SK-N-MC (cell line): ENCODE results near the gene LMF1.

Source experiments
- EZH2 ChIP-seq: fragments of 200-600 bp; sonication (generic); IDR thresholded peaks from one replicate; pipeline ENCODE4 v1.6.1; 2017; ENCODE audit warnings: antibody characterized with exemption
- POLR2AphosphoS5 ChIP-seq: IDR thresholded peaks from 2 replicates; pipeline ENCODE4 v1.6.1; 2012; ENCODE audit warnings: mild to moderate bottlenecking, low read depth, low read length, borderline replicate concordance

GRCh38 chr16:1012135-1012534, 41.4 kb upstream of the LMF1 start:
- TF ChIP-seq EZH2: no peak
- no peak for TF ChIP-seq POLR2AphosphoS5
